ENCODE measurements around the gene WNT5B.

DNA sequence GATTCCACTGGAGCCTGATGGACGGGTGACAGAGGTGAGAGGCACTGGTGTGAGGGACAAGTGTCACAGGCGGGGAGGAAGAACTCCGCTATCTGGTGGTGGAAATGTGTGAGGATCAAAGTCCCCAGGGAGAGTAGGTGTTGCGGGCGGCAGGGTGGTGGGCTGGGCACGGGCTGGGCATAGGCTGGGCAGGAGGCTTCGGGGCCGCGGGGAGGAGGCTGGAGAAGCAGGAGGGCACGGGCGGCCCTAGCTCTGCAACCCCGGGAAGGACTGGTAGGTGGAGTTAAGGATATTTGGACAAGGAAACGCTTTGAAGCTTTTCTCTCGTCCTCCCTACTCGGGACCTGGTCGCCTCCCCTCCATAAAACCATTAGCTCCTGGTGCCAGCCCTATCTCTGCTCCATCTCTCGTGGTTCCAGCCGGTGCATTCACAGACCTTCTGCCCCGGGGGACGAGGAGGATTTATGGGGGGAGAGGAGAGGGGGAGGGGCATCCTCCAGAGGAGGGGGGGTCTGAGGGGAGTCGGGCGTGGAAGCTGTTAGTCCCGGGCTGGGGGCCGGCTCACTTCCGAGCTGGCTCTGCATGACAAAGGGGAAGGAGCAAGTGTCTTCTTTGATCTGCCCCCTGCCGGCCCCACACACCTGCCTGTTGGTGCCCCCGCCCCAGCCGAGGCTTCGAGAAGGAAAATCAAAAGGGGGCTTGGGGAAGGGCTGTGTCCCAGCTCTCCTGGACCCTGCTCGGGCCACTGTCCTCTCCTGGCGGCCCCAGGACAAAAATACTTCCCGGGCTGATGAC is 504 bp downstream of the WNT5B start:
- no peak for TF ChIP-seq MXI1 (IDR thresholded peaks at IDR 0.05; ENCODE audit: borderline replicate concordance, low read depth, low read length)
- TF ChIP-seq, protein P1, sequence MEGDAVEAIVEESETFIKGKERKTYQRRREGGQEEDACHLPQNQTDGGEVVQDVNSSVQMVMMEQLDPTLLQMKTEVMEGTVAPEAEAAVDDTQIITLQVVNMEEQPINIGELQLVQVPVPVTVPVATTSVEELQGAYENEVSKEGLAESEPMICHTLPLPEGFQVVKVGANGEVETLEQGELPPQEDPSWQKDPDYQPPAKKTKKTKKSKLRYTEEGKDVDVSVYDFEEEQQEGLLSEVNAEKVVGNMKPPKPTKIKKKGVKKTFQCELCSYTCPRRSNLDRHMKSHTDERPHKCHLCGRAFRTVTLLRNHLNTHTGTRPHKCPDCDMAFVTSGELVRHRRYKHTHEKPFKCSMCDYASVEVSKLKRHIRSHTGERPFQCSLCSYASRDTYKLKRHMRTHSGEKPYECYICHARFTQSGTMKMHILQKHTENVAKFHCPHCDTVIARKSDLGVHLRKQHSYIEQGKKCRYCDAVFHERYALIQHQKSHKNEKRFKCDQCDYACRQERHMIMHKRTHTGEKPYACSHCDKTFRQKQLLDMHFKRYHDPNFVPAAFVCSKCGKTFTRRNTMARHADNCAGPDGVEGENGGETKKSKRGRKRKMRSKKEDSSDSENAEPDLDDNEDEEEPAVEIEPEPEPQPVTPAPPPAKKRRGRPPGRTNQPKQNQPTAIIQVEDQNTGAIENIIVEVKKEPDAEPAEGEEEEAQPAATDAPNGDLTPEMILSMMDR (conservative IDR thresholded peaks at IDR 0.05; ENCODE audit: low read depth, low read length) = no peak
- no peak for TF ChIP-seq POLR2A (IDR thresholded peaks at IDR 0.05; ENCODE audit: low read depth, low read length)
- TF ChIP-seq RAD21 (IDR thresholded peaks at IDR 0.05; ENCODE audit: low read length) = no peak
- no peak for TF ChIP-seq CEBPB (IDR thresholded peaks at IDR 0.05; ENCODE audit: low read depth, low read length)
- no peak for TF ChIP-seq CHD1 (IDR thresholded peaks at IDR 0.05; ENCODE audit: low read depth, low read length)
- TF ChIP-seq, protein P2, sequence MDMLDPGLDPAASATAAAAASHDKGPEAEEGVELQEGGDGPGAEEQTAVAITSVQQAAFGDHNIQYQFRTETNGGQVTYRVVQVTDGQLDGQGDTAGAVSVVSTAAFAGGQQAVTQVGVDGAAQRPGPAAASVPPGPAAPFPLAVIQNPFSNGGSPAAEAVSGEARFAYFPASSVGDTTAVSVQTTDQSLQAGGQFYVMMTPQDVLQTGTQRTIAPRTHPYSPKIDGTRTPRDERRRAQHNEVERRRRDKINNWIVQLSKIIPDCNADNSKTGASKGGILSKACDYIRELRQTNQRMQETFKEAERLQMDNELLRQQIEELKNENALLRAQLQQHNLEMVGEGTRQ (IDR thresholded peaks at IDR 0.05; ENCODE audit: low read depth, low read length) = no peak
- TF ChIP-seq NFE2L2 (IDR thresholded peaks at IDR 0.05; ENCODE audit: low read depth, low read length) = no peak
- no peak for TF ChIP-seq RFX5 (IDR thresholded peaks at IDR 0.05; ENCODE audit: low read depth, low read length)
- no peak for TF ChIP-seq BHLHE40 (IDR thresholded peaks at IDR 0.05; ENCODE audit: low read depth, low read length)
